SIG-M5 treated with dmso at 0.1 percent for 504 hours (cell line): ENCODE measurements around the gene DCHS1.

ENCODE experiments used
- DNase-seq: peaks from one replicate; lab custom pipeline; 2025; ENCODE audit not compliant: unreplicated experiment; lab: John Stamatoyannopoulos, UW

DCHS1 gene

GRCh38 chr11:6599449-6599848 is 56.2 kb downstream of the DCHS1 start:
- DNase-seq: no peak

- no peak for DNase-seq
Observed at GRCh38 chr11:6598555-6598954, 57.1 kb downstream of the DCHS1 start.

- no peak for DNase-seq
Observed at GRCh38 chr11:6596239-6596877, 59.3 kb downstream of the DCHS1 start.

GRCh38 chr11:6594142-6594768 is 61.4 kb downstream of the DCHS1 start:
- no peak for DNase-seq

GRCh38 chr11:6588018-6588417 is 67.6 kb downstream of the DCHS1 start:
- DNase-seq: no peak

GRCh38 chr11:6587360-6587953 is 68.2 kb downstream of the DCHS1 start:
- DNase-seq: no peak

GRCh38 chr11:6586434-6587359 is 68.9 kb downstream of the DCHS1 start:
- DNase-seq: no peak

- DNase-seq: no peak
Observed at GRCh38 chr11:6584528-6584927, 71.1 kb downstream of the DCHS1 start.

GRCh38 chr11:6583584-6583983 is 72.0 kb downstream of the DCHS1 start:
- no peak for DNase-seq

- DNase-seq: no peak
Observed at GRCh38 chr11:6579681-6580080, 75.9 kb downstream of the DCHS1 start.

- no peak for DNase-seq
Observed at GRCh38 chr11:6578134-6578533, 77.5 kb downstream of the DCHS1 start.

GRCh38 chr11:6576471-6577373 is 78.9 kb downstream of the DCHS1 start:
- DNase-seq: peak; percentile 6

GRCh38 chr11:6574816-6575715 is 80.5 kb downstream of the DCHS1 start:
- no peak for DNase-seq

GRCh38 chr11:6572215-6572614 is 83.4 kb downstream of the DCHS1 start:
- no peak for DNase-seq

GRCh38 chr11:6571434-6572008 is 84.1 kb downstream of the DCHS1 start:
- no peak for DNase-seq
